OCI-LY1 (cell line): ENCODE results near the gene NPIPB4.
"Not testable (repeated sequence)": the region's sequence is repeated elsewhere in the genome, so short reads cannot be mapped to it uniquely, and the experiment has no call there.

Experiments used
- CTCF ChIP-seq: fragments of 200-600 bp; sonication (generic), shearing (Covaris generic); IDR thresholded peaks from 2 replicates; pipeline ENCODE4 v1.5.1; 2017; ENCODE audit warnings: mild to moderate bottlenecking, antibody characterized with exemption, low read length, moderate library complexity, mixed read lengths
- EZH2 ChIP-seq: fragments of 200-600 bp; sonication (generic), shearing (Covaris generic); IDR thresholded peaks from 2 replicates; pipeline ENCODE4 v1.8.0; 2017; ENCODE audit warnings: borderline replicate concordance, mixed run types, mild to moderate bottlenecking, antibody characterized with exemption, low read length, moderate library complexity, mixed read lengths

DNA sequence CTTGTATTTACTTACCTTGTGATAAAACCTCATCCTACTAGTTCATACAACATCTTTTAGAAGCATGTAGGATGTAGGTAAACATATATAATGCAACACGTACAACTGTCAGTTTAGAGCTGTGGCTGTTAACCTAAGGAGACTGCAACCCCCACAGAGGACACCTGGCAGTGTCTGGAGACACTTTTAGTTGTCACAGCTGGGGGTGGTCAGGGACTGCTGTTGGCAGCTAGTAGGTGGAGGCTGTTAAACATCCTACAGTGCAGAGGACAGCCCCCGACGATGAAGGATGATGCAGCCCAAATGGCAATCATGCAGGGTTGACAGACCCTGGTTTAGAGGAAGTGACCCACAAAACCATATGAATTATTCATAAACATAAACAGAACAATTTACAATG is 59.0 kb downstream of the NPIPB4 start:
- not testable (repeated sequence) for TF ChIP-seq CTCF, EZH2
